SK-N-SH treated with all-trans-retinoic acid at 6 μM for 48 hours (cell line): ENCODE measurements around the gene PTPRT.
A peak's percentile ranks its signal among the peaks of the same experiment; 100 is the strongest.

Experiments used
- CSDC2 ChIP-seq: fragments of 250-450 bp; sonication (Bioruptor Pico); IDR thresholded peaks from 2 replicates; pipeline ENCODE4 v1.5.0; 2020; ENCODE audit warnings: mild to moderate bottlenecking, moderate library complexity
- CSRNP3 ChIP-seq: fragments of 250-450 bp; sonication (Bioruptor Pico); IDR thresholded peaks from 2 replicates; pipeline ENCODE4 v1.5.1; 2021; ENCODE audit warnings: mild to moderate bottlenecking, moderate library complexity
- PATZ1 ChIP-seq: fragments of 250-450 bp; sonication (Bioruptor Pico); IDR thresholded peaks from 2 replicates; pipeline ENCODE4 v1.8.0; 2020; ENCODE audit warnings: mild to moderate bottlenecking, moderate library complexity, borderline replicate concordance
- PPARA ChIP-seq: fragments of 250-450 bp; sonication (Bioruptor Pico); IDR thresholded peaks from 2 replicates; pipeline ENCODE4 v1.5.0; 2020; ENCODE audit warnings: mild to moderate bottlenecking, borderline replicate concordance
- TOX ChIP-seq: fragments of 250-450 bp; sonication (Bioruptor Pico); IDR thresholded peaks from 2 replicates; pipeline ENCODE4 v1.8.0; 2021; ENCODE audit warnings: mild to moderate bottlenecking, moderate library complexity, borderline replicate concordance
- TSHZ2 ChIP-seq: fragments of 250-450 bp; sonication (Bioruptor Pico); IDR thresholded peaks from 2 replicates; pipeline ENCODE4 v1.5.0; 2020; ENCODE audit warnings: mild to moderate bottlenecking, moderate library complexity
- TF ChIP-seq, protein P1 (sequence below): fragments of 250-450 bp; sonication (Bioruptor Pico); IDR thresholded peaks from 2 replicates; pipeline ENCODE4 v1.5.1; 2020; ENCODE audit warnings: low read depth, mild to moderate bottlenecking, moderate library complexity

DNA sequence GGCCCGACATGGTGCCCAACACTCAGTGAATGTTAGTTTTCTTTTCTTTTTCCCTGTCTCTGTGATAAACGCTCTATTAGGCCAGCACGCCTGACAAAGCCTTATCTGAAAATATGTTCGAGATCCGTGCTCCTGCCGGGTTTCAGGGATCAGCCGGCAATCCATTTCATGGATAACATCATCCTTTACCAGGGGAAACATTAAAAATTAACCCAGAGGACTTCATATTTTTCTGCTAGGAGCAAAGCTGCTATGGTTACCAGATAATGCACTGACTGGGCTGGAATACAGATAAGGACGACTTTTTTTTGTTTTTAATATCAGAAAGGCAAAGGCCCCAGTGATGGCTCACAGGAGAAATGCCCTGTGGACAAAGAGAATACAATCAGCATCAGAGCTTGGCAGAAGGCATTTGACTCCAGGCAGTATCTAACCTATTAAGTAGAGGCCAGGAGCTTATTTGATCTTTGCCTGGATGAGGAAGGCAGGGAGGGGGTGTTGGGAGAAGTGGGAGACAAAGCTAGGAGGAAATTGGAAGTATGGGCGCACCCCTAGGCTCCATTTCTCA, 1089.5 kb downstream of the PTPRT start:
- TF ChIP-seq PATZ1 (no peak), TSHZ2 (0 out of 2 replicates have a peak, but pooled peaks have one; percentile 4), PPARA (CRISPR knock-in tag) (no peak), TOX (CRISPR knock-in tag) (no peak), CSDC2 (CRISPR knock-in tag) (no peak), CSRNP3 (CRISPR knock-in tag) (no peak)
- TF ChIP-seq, protein P1, sequence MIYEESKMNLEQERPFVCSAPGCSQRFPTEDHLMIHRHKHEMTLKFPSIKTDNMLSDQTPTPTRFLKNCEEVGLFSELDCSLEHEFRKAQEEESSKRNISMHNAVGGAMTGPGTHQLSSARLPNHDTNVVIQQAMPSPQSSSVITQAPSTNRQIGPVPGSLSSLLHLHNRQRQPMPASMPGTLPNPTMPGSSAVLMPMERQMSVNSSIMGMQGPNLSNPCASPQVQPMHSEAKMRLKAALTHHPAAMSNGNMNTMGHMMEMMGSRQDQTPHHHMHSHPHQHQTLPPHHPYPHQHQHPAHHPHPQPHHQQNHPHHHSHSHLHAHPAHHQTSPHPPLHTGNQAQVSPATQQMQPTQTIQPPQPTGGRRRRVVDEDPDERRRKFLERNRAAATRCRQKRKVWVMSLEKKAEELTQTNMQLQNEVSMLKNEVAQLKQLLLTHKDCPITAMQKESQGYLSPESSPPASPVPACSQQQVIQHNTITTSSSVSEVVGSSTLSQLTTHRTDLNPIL (CRISPR knock-in tag) = no peak
